Erythroblast (primary cell): ENCODE data around the gene KLHL3.

Source experiments
- GATA1 ChIP-seq: IDR thresholded peaks from 2 replicates; pipeline ENCODE4 v1.6.1; 2011; ENCODE audit warnings: low read depth, mild to moderate bottlenecking, control low read depth, low read length, moderate library complexity
- POLR2A ChIP-seq: IDR thresholded peaks from 2 replicates; pipeline ENCODE4 v1.6.1; 2011; ENCODE audit warnings: mild to moderate bottlenecking, low read length

DNA sequence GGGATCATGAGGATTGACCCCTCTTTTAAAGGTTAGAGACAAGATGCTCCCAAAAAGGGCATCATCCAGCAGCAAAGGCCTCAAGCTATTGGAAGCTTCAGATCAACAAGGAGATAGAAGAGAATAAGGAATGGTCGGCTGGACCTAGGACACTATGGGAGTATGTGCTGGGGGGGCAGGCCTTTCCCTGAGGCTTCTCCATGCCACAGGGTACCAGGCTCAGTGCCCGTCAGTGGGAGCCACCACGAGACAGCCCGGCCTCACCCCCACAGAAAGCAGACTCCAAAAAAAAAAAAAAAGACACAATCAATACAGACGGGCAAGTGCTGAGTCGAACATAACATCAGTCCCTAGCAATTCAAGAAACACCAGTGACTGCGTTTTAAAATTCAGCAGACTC is 117.4 kb downstream of the KLHL3 start:
- no peak for TF ChIP-seq POLR2A
- no peak for TF ChIP-seq GATA1
